Smooth muscle cell (in vitro differentiated cells): ENCODE measurements around the gene ZNF648. TPM values are rescaled to one million over a fixed set of nuclear protein-coding genes. Genes with fewer than 3 reads are reported as not detected.

Experiments
- DNase-seq: peaks from one replicate; lab custom pipeline; 2025; ENCODE audit not compliant: unreplicated experiment; lab: John Stamatoyannopoulos, UW
- H2AFZ ChIP-seq: fragments of 200-600 bp; sonication (generic); 2 replicates; pipeline ENCODE4 v1.6.0; 2016; ENCODE audit warnings: antibody characterized with exemption, low read depth, mild to moderate bottlenecking
- H3F3A ChIP-seq: fragments of 200-600 bp; sonication (generic); 2 replicates; pipeline ENCODE4 v1.6.0; 2017; ENCODE audit warnings: antibody characterized with exemption, low read depth
- H3K27ac ChIP-seq: fragments of 200-600 bp; sonication (generic); 2 replicates; pipeline ENCODE4 v1.5.1; 2016; ENCODE audit warnings: low read depth, mild to moderate bottlenecking
- H3K27me3 ChIP-seq: fragments of 200-600 bp; sonication (generic); 2 replicates; pipeline ENCODE4 v1.6.1; 2016; ENCODE audit warnings: low read depth, mild to moderate bottlenecking
- H3K36me3 ChIP-seq: fragments of 200-600 bp; sonication (generic); 2 replicates; pipeline ENCODE4 v1.5.1; 2016; ENCODE audit warnings: low read depth
- H3K4me1 ChIP-seq: fragments of 200-600 bp; sonication (generic); 2 replicates; pipeline ENCODE4 v1.5.1; 2016; ENCODE audit warnings: low read depth
- H3K4me2 ChIP-seq: fragments of 200-600 bp; sonication (generic); 2 replicates; pipeline ENCODE4 v1.6.0; 2016; ENCODE audit warnings: mild to moderate bottlenecking
- H3K4me3 ChIP-seq: fragments of 200-600 bp; sonication (generic); 2 replicates; pipeline ENCODE4 v1.5.1; 2016; ENCODE audit warnings: mild to moderate bottlenecking
- H3K79me2 ChIP-seq: fragments of 200-600 bp; sonication (generic); 2 replicates; pipeline ENCODE4 v1.6.0; 2016; ENCODE audit warnings: low read depth, mild to moderate bottlenecking
- H3K9ac ChIP-seq: fragments of 200-600 bp; sonication (generic); 2 replicates; pipeline ENCODE4 v1.6.0; 2016; ENCODE audit warnings: low read depth
- H3K9me3 ChIP-seq: fragments of 200-600 bp; sonication (generic); replicated peaks from 2 replicates; pipeline ENCODE4 v1.5.1; 2016; ENCODE audit warnings: low read depth
- H4K20me1 ChIP-seq: fragments of 200-600 bp; sonication (generic); 2 replicates; pipeline ENCODE4 v1.6.0; 2016; ENCODE audit warnings: low read depth
- WGBS: methylation state at CpG from one replicate; pipeline ENCODE4 v1.1.7; 2016; ENCODE audit warnings: low lambda C conversion rate; 5-methylcytosine and 5-hydroxymethylcytosine counted together
- polyA plus RNA-seq: library from polyadenylated mRNA; unstranded; fragments of >200 nt; fragmentation: Nextera tagmentation; extraction: Ambion mirVana; gene quantifications from 2 replicates; pipeline ENCODE4 v1.2.1, GENCODE V29; 2016
- total RNA-seq: library from RNA; depleted of rRNA; stranded (reverse); fragments of >200 nt; gene quantifications from 2 replicates; pipeline ENCODE4 v1.2.3, GENCODE V29; 2014
- TF ChIP-seq, protein P1 (sequence below): fragments of 200-600 bp; sonication (generic); IDR thresholded peaks from 2 replicates; pipeline ENCODE4 v1.5.1; 2017; ENCODE audit warnings: borderline replicate concordance, mild to moderate bottlenecking, antibody characterized with exemption; ENCODE audit not compliant: insufficient read depth, poor library complexity, severe bottlenecking

ZNF648 gene, protein sequence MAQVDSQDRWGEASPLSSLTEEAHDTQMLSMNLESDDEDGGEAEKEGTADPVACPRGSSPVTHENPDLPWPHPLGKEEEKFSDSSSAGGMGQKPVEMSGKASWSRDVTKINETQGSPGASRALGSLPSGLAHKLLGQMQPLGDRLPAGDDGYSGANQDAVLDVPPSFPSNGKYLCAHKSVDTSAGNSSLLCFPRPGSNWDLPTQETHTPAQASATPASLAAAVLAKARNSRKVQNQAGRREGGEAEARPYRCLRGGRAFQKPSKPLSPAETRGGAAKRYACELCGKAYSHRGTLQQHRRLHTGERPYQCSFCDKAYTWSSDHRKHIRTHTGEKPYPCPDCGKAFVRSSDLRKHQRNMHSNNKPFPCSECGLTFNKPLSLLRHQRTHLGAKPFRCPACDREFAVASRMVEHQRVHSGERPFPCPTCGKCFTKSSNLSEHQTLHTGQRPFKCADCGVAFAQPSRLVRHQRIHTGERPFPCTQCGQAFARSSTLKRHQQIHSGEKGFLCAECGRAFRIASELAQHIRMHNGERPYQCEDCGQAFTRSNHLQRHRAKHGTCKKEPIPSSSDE
- total RNA-seq, result not detected in 2 replicates
- not detected in 2 replicates for polyA plus RNA-seq

DNA sequence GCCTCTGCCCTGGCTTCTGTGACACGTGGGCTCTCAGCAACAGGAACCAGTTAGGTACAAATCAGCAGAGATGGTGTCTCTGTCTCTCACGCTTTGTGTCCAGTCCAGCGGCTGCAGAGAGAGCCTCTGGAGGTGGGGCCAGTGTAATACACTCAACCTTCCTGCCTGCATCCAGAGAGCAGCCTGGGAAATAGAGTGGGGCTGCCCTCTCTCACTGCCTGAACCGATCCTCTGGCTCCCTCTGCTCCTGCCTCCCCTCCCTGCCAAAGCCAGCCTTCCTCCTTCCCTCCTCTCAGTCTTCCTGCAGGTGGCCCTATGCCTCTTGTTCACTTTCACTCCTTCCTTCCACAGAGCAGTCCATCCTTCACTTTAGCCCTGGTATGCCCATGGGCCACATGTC is at the start of gene ZNF648:
TSS of gene ZNF648 (minus strand) at position 119 of the 400 bp plus-strand sequence. CDS start 3,702 bp downstream, outside the sequence.
- H3K9me3 ChIP-seq, result no peaks in the 10 kb centered on the region
- TF ChIP-seq, protein P1, sequence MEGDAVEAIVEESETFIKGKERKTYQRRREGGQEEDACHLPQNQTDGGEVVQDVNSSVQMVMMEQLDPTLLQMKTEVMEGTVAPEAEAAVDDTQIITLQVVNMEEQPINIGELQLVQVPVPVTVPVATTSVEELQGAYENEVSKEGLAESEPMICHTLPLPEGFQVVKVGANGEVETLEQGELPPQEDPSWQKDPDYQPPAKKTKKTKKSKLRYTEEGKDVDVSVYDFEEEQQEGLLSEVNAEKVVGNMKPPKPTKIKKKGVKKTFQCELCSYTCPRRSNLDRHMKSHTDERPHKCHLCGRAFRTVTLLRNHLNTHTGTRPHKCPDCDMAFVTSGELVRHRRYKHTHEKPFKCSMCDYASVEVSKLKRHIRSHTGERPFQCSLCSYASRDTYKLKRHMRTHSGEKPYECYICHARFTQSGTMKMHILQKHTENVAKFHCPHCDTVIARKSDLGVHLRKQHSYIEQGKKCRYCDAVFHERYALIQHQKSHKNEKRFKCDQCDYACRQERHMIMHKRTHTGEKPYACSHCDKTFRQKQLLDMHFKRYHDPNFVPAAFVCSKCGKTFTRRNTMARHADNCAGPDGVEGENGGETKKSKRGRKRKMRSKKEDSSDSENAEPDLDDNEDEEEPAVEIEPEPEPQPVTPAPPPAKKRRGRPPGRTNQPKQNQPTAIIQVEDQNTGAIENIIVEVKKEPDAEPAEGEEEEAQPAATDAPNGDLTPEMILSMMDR, result no peak
- no peak within 1 kb of the TSS for H3K4me3 ChIP-seq
- H3K79me2 ChIP-seq, result no peaks in the 10 kb centered on the region
- no peaks in the 10 kb centered on the region for H3K36me3 ChIP-seq
- DNase-seq, result no peak
- H3K4me2 ChIP-seq, result no peak within 1 kb of the TSS
- H3K27ac ChIP-seq, result no peak within 1 kb of the TSS
- no peaks in the 10 kb centered on the region for H4K20me1 ChIP-seq
- 41% methylated on average over 3 of the region's 4 CpGs for WGBS
- no peak within 1 kb of the TSS for H2AFZ ChIP-seq
- H3K27me3 ChIP-seq, result no peaks in the 10 kb centered on the region
- no peaks in the 10 kb centered on the region for H3K4me1 ChIP-seq
- no peaks in the 10 kb centered on the region for H3F3A ChIP-seq
- no peak within 1 kb of the TSS for H3K9ac ChIP-seq

DNA sequence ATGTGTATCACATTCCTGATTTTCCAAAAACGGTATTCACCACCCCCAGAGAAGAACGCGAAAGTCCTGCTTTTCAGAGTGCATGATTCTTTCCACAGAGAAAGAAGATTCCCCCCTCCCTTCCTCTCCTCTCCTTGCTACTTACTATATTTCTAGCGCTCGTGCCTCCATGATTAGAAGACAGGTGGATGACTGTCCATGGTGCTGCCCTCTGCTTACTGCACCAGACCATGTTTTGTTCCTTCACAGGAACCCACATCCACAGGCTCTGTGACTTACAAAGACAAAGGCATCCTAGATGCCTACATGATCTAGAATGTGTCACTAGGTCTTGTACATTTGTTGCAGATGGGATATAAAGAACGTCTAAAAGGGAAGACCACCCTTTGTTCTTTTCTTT is 49.1 kb upstream of the ZNF648 start:
- H3K9ac ChIP-seq, result no peak overlapping the region
- TF ChIP-seq, protein P1, result no peak
- WGBS, result 85% methylated on average over 6 of the region's 6 CpGs
- no peaks in the 10 kb centered on the region for H3K36me3 ChIP-seq
- no peaks in the 10 kb centered on the region for H3K9me3 ChIP-seq
- no peaks in the 10 kb centered on the region for H3K4me1 ChIP-seq
- no peaks in the 10 kb centered on the region for H3F3A ChIP-seq
- no peaks in the 10 kb centered on the region for H4K20me1 ChIP-seq
- no peak for DNase-seq
- H2AFZ ChIP-seq, result no peak overlapping the region
- no peak overlapping the region for H3K4me2 ChIP-seq
- no peaks in the 10 kb centered on the region for H3K79me2 ChIP-seq
- no peak overlapping the region for H3K27ac ChIP-seq
- no peak overlapping the region for H3K4me3 ChIP-seq
- no peaks in the 10 kb centered on the region for H3K27me3 ChIP-seq

DNA sequence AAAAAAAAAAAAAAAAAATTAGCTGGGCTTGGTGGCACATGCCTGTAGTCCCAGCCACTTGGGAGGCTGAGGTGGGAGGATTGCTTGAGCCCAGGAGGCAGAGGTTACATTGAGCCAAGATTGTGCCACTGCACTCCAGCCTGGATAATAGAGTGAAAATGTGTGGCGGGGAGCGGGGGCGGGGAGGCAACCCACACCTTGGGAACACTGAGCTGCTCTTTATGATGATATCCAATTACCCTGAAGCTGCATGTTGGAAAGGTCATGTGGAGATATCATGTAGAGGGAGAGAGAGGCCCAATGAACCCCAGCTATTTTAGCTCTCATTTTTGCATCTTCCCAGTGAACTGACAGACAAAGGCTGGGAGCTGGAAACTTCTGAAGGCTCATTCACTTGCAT is 48.3 kb upstream of the ZNF648 start:
- DNase-seq, result no peak
- H3K4me1 ChIP-seq, result no peaks in the 10 kb centered on the region
- H3K4me3 ChIP-seq, result no peak overlapping the region
- WGBS, result 97% methylated on average over 3 of the region's 3 CpGs
- H3K27ac ChIP-seq, result no peak overlapping the region
- H3F3A ChIP-seq, result no peaks in the 10 kb centered on the region
- TF ChIP-seq, protein P1, result no peak
- H4K20me1 ChIP-seq, result no peaks in the 10 kb centered on the region
- H3K4me2 ChIP-seq, result no peak overlapping the region
- H2AFZ ChIP-seq, result no peak overlapping the region
- H3K9ac ChIP-seq, result no peak overlapping the region
- H3K9me3 ChIP-seq, result no peaks in the 10 kb centered on the region
- H3K27me3 ChIP-seq, result no peaks in the 10 kb centered on the region
- H3K79me2 ChIP-seq, result no peaks in the 10 kb centered on the region
- H3K36me3 ChIP-seq, result no peaks in the 10 kb centered on the region
